GM21576 (cell line): Measurements from ENCODE around the gene IRF2BPL.

Experiments used
- ATAC-seq: cut with Tn5 transposase; IDR thresholded peaks from one replicate; pipeline ENCODE4 v1.9.1; 2021; ENCODE audit warnings: mild to moderate bottlenecking, moderate library complexity; ENCODE audit not compliant: unreplicated experiment

The IRF2BPL gene

GRCh38 chr14:77055306-77055705 is 26.8 kb upstream of the IRF2BPL start:
- no peak for ATAC-seq

- peak; percentile 52 for ATAC-seq
Observed at GRCh38 chr14:77053046-77053841, 24.7 kb upstream of the IRF2BPL start.

DNA sequence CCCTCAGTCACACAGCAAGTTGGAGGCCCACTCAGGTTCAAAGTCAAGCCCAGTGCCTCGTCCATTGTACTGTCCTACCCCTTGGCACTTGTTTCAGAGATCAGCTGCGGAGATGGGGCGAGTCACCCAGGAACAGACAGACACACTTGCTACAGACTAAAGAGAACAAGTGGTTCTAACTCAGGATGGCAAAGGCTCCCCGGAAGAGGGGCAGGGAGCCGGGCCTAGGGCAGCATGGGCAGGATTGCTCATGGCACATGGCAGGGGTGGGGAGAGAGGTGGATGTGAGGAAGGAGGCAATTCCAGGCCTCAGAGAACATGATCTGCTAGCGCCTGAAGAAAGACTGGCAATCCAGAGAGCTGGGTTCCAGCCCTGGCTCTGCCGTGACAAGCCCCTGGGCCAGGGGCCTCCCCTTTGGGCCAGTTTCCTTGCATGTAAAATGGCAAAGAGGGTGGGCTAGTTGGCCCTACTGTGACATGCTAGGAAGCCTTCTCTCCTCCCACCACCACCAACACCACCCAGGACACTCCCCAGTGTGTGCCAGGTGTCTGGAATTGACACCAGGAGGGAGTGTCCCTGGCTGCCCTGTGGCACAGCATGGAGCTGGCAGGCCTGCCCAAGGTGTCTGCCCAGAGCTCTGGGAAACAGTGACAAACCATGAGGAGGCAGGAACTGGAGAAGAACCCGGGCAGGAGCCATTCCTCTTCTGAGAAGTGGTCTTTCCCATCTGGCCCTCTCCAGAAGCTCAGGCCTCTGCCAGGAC is 24.0 kb upstream of the IRF2BPL start:
- ATAC-seq: no peak

GRCh38 chr14:77051116-77051515 is 22.6 kb upstream of the IRF2BPL start:
- no peak for ATAC-seq

DNA sequence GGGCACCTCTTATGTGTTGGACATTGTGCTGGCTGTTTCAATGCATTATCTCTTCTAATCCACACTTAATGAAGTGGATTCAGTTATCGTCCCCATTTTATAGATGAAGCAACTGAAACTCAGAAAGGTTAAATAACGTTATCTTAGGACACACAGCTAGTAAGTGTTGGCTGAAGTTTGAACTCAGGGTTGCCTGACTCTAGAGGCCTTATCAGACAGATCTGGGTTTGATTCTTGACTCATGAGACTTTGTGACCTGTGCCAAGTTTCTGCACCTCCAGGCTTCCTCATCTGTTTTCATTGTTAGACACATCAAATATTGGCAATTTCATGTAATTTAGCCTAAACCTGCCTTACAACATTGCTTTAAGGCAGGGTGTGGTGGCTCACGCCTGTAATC is 18.2 kb upstream of the IRF2BPL start:
- no peak for ATAC-seq

GRCh38 chr14:77045238-77046162 is 17.0 kb upstream of the IRF2BPL start:
- ATAC-seq: no peak

DNA sequence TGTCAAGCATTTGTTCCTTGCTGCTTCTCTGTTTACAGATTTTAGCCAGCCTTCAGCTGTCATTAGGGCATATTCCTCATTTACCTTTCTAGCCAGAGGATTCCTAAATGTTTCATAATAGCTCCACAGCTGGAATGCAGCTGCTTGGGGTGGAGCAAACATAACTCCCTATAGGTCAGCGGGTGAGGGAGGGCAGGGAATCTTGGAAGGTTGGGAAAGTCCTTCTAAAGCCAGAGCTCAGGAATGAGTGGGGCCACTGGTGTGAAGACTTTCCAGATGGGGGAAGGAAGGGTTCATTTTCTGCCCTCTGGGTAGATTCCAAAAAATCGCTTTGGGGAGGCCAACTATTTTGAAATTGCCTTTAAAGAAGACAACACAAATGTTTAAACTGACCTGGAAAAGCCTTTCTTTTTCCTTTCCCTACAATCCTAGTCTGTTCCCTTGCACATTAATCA is 16.3 kb upstream of the IRF2BPL start:
- no peak for ATAC-seq

GRCh38 chr14:77043984-77044485 is 15.5 kb upstream of the IRF2BPL start:
- ATAC-seq: no peak

DNA sequence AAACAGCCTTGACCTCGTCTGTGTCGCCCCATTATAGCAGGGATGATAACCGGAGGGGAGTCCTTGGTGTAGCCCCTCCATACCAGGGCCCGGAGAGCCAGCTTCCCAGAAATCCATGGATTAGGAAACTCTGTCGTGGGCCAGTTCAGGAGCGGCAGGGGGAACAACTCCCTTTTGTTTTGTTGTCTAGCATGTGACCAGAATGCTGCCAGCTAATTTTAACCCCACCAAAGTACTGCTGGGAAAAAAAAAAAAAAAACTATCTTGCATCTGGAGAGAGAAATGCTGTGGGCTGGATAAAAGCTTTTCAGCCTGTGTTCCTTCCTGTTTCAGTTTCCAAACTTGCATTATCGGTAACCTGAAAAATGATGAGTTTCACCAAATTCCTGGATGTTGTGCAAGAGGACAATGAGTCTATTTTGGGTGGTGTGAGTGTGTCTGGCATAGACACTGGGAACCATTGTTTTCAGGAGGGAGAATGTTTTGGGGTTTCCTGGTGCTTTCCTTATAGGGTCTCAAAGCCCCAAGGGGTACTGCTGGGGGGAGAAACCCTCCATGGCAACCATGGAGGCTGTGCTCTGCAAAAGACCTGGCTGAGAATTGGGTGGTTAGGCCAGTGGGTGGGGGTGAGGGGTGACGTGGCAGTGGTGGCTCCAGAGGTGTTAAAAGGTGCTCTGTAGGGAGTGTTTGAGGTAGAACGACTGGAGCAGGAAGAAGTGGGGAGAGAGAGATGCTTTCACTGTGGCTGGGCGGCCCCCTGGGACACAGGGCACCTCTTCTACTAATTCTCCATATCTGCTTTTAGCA is 14.9 kb upstream of the IRF2BPL start:
- ATAC-seq: no peak

- no peak for ATAC-seq
Observed at GRCh38 chr14:77041881-77042545, 13.5 kb upstream of the IRF2BPL start.

DNA sequence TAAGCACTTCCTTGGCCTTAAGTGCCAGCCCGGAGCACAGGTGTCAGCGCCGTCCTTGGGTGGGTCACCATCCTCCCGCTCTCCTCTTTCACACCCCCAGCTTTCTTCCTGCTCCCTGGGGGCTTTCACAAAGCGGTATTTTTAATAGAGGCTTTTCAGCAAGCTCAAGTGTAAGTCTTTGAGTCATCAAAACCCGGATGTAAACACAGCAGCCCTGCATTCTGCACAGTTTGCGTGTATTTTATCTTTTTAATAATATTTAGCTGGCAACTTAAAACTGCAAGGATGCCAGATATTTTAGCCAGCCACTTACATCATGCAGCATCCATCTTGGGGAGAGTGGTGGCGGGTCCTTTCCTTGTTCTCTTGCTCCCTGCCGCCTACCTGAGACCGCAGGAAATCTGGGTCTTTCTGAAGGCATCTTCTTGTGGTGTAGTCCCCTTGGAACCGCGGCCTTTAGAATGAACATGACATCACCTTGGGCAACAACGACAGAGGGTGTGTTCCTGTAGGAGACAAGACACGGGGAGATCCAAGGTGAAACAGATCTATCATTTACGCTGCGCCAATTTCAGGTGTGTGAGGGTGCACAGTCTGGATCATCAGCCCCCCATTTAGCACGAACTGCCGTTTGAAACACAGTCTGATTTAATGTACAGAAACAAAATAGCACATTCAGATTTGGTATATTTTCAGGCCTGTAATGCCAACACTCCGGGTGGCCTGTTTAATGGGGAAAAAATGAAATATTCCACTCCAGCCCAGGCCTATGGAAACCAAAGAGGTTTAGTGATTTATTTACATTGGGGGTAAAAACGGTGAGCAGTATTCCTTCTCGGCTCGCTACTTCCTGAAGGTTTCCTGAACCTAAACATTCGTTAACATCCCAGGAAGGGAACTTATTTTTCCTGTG is 12.5 kb upstream of the IRF2BPL start:
- peak; percentile 17 for ATAC-seq

- peak; percentile 58 for ATAC-seq
Observed at GRCh38 chr14:77040059-77040740, 11.7 kb upstream of the IRF2BPL start.

- no peak for ATAC-seq
Observed at GRCh38 chr14:77039285-77040058, 11.0 kb upstream of the IRF2BPL start.

GRCh38 chr14:77037938-77038568 is 9.5 kb upstream of the IRF2BPL start:
- ATAC-seq: no peak

DNA sequence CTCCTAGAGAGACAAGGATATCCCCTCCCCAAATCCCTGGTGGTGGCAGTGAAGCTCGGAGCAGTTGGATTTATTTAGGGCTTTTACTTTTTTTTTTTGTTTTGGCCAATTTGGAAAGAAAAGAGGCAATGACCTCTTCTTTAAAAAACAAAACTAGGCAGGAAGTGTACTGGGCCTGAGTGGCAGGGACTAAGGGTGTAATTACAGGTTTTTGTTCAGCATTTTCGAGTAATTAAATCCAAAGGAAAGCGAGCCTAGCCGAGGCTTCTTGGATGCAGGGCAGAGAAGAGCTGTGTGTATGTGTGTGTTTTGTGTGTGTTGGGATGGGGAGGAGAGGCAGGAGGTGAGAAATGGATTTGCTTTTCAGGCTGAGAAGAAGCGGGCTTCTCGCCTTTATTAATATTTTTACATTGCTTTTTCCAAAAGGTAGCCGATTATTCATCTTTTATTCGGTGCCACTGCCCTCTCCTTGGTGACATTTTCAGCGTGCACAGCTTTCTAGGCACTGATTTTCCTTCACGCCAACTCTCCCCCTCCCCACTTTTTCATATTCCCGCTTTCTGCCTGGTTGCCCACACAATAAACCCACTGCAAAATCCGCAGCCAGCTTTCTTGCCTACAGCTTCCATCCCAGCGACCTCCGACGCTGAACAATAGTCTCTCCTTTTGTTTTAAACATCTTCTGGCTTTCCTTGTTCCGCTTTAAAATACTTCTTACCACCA is 8.9 kb upstream of the IRF2BPL start:
- no peak for ATAC-seq
